ENCODE results near the gene JARID2.

Gene JARID2

DNA sequence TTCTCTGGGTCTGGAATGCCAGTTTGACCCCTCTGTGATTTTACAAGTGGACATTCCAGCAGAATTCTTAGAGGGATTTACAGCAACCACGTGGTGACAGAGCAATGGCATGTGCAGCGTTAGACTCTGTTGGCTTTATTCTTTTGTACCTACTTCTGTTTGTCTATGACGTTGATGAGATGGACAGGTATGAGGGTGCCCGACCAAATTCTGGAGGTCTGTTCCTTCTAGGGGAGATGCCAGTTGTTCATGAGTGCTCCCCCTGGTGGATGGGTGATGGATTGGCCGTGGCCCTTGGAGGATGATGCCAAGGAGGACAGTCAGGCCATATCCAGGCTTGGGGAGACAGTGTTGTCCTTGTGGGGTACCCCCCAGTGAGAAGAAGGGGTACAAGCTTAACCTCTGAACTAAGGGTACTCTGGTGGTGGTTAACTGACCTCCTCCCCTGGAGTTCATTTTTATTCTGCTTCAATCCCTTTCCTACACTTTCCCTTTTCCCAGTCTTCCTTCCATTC lies 218.4 kb downstream of the JARID2 start:
- no peak overlapping the region for H3K27ac ChIP-seq
- POLR2A ChIA-PET (ENCODE audit: low non-redundant PET), result no interaction called here
- peak; percentile 26 for DNase-seq (ENCODE audit: low spot score)
- CTCF ChIA-PET, result interaction anchor here (0.7 to 0.8 kb wide), 2 partner anchors 159 to 827 kb away, joined by 3 read pairs; no protein-coding TSS in a partner anchor
- TF ChIP-seq, protein P1, sequence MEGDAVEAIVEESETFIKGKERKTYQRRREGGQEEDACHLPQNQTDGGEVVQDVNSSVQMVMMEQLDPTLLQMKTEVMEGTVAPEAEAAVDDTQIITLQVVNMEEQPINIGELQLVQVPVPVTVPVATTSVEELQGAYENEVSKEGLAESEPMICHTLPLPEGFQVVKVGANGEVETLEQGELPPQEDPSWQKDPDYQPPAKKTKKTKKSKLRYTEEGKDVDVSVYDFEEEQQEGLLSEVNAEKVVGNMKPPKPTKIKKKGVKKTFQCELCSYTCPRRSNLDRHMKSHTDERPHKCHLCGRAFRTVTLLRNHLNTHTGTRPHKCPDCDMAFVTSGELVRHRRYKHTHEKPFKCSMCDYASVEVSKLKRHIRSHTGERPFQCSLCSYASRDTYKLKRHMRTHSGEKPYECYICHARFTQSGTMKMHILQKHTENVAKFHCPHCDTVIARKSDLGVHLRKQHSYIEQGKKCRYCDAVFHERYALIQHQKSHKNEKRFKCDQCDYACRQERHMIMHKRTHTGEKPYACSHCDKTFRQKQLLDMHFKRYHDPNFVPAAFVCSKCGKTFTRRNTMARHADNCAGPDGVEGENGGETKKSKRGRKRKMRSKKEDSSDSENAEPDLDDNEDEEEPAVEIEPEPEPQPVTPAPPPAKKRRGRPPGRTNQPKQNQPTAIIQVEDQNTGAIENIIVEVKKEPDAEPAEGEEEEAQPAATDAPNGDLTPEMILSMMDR (conservative IDR thresholded peaks at IDR 0.05; ENCODE audit: low read depth), result peak; percentile 38

DNA sequence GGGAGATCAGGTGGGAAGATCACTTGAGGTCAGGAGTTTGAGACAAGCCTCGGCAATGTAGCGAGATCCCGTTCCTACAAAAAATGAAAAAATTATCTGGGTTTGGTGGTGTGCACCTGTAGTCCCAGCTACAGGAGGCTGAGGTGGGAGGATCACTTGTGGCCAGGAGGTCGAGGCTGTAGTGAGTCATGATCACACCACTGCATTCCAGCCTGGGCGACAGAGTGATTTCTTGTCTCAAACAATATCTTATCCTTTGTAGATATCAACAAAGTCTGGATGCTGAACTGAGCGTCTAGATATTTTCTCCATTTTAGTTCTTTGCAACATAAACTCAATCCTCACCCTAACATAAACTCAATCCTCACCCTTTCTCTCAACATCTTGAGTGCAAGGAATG lies 219.3 kb downstream of the JARID2 start:
- CTCF ChIA-PET, result no interaction called here
- DNase-seq (ENCODE audit: low spot score), result no peak
- TF ChIP-seq, protein P1 (conservative IDR thresholded peaks at IDR 0.05; ENCODE audit: low read depth), result no peak
- POLR2A ChIA-PET (ENCODE audit: low non-redundant PET), result no interaction called here
- H3K27ac ChIP-seq, result no peak overlapping the region

DNA sequence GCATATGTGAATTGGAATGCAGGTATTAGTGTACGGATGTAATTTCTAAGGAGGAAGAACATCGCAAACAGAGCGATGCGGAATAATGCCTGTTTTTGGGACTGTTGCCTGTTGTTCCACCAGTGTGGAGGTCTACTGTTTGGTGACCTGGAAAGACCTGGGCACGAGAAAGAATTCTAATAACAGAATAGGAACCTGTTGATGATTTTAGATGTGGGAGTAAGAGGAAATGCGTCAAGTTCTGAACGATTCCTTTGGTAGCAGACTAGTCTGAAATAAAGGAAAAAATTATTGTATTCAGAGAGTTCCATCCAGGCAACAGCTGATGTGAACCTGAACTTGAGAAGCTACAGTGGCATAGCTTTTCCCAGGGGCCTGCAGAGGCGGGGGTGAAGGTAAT lies 224.9 kb downstream of the JARID2 start:
- ChIA-PET CTCF (no interaction called here), POLR2A (ENCODE audit: low non-redundant PET) (no interaction called here)
- no peak overlapping the region for H3K27ac ChIP-seq
- TF ChIP-seq, protein P1 (conservative IDR thresholded peaks at IDR 0.05; ENCODE audit: low read depth), result no peak
- DNase-seq (ENCODE audit: low spot score), result no peak

DNA sequence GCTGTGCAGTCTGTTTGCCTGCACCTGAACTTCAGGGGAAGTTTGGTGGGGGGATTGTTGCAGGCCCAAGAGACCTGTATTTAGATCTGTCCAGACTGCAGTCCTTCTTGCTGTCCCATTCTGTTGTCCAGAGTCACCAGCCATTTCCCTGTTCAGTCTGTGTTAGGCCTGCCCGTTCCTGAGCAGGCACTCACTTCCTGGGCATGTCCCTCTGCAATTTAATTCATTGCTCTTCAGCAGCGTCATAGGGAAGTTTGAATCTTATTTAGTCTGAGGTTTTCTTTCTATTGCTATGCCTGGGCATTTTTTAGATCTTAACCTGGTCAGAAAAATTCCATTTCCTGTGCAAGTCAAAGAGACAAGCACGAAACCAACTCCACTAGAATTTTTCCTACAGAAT lies 226.8 kb downstream of the JARID2 start:
- ChIA-PET CTCF (no interaction called here), POLR2A (ENCODE audit: low non-redundant PET) (no interaction called here)
- TF ChIP-seq, protein P1 (conservative IDR thresholded peaks at IDR 0.05; ENCODE audit: low read depth), result no peak

DNA sequence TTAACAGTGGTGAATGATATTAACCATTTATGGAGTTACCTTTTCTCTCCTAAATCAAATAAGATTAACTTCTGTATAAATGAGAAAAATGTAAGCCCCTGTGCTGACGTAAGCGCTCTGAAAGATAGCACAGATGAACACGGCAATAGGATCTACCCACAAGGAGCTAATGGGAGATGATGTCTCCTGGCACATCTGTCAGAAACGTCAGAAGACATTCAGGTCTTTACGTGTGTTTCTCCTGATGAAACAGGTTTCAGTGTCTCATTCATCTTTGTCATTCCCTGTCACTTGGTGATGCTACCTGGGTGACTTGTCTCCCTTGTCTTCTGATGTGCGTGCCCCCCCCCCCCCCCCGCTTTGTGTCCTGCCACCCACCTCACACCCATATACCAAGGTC lies 227.3 kb downstream of the JARID2 start:
- TF ChIP-seq, protein P1 (conservative IDR thresholded peaks at IDR 0.05; ENCODE audit: low read depth), result no peak
- H3K27ac ChIP-seq, result no peak overlapping the region
- POLR2A ChIA-PET (ENCODE audit: low non-redundant PET), result no interaction called here
- CTCF ChIA-PET, result no interaction called here
- DNase-seq (ENCODE audit: low spot score), result no peak

More for the DNA sequence above, 226.8 kb downstream of the JARID2 start:
- DNase-seq (ENCODE audit: low spot score), result no peak
- no peak overlapping the region for H3K27ac ChIP-seq

DNA sequence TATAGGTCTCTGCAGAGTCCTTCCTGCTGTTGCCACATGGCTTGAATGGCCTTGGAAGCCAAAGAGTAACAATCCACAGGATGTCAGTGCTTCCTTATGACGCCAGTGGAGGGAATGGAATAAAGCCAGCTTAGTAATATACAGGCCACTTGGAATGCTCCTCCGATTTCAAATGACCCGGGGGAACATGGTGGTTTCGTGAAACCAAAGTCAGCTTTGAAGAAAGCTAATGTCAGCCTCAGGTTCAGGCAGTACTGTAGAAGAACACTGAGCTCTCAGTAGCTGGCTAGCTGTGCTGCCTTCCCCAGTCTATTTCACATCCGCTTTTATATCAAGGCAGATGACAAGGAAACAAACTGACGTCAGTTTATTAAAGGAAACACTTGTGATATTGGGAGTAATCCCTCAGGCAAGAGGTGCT lies 227.9 kb downstream of the JARID2 start:
- TF ChIP-seq, protein P1 (conservative IDR thresholded peaks at IDR 0.05; ENCODE audit: low read depth), result no peak
- no peak for DNase-seq (ENCODE audit: low spot score)
- CTCF ChIA-PET, result interaction anchor here (2.0 kb wide), 1 partner anchor 16 kb away, joined by 5 read pairs; no protein-coding TSS in a partner anchor
- H3K27ac ChIP-seq, result no peak overlapping the region
- POLR2A ChIA-PET (ENCODE audit: low non-redundant PET), result no interaction called here

Measured in RWPE1 (cell line).